Measurements from ENCODE around the gene TOMM6. TPM values are rescaled to one million over a fixed set of nuclear protein-coding genes. Genes with fewer than 3 reads are reported as not detected.

Gene TOMM6
- total and polyA plus RNA-seq, 3 donors from 2014 or later, result 168 to 233 (median 172) TPM

DNA sequence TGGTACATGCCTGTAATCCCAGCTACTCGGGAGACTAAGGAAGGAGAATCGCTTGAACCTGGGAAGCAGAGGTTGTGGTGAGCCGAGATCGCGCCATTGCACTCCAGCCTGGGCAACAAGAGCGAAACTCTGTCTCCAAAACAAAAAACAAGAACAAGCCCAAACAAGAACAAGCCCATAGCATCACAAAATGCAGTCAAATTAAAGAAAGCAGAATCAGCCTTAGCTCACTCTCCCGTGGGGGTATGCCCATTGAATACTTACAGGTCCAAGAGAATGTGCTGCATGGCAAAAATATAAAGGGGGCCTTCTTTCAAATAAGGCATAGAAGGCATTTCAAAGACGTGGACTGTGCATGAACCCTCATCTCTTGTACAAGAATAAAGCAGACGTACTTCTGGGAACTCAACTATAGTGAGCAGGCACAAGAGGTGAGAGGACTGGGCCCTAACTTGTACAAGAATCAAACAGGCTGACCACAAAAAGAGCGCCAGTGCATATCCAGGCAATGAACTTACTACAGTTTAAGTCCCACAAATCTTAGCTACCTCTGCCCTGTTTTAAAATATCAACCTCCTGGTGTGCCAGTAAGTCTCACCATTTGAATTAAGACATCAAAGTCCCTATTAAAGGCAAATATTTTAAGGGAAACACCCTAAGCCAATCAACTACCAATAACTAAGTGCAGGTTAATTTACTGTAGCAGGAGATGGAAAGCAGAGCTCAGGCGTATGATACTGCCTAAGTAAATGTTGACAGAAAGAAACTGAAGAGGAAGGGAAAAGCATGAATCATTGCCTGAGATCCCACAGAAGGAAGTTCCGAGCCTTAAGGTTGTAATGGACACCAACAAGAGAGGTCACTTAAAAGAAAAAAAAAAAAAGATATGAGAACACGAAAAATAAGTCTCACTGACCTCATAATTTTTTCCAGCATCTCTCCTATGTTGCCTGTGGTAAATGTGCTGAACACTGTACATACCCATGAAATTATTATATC is 37.4 kb downstream of the TOMM6 start:
- Histone ChIP-seq H3K9me3 (no peaks in the 10 kb centered on the region), H3K27me3 (no peaks in the 10 kb centered on the region), H3K4me3 (no peak overlapping the region), H3K4me1 (no peaks in the 10 kb centered on the region), H3K27ac (no peak overlapping the region), H3K36me3 (ENCODE audit: low read depth, missing control alignments) (no peaks in the 10 kb centered on the region)
- no peak for DNase-seq
- TF ChIP-seq POLR2A (IDR thresholded peaks at IDR 0.05), result no peak
- TF ChIP-seq, protein P1, sequence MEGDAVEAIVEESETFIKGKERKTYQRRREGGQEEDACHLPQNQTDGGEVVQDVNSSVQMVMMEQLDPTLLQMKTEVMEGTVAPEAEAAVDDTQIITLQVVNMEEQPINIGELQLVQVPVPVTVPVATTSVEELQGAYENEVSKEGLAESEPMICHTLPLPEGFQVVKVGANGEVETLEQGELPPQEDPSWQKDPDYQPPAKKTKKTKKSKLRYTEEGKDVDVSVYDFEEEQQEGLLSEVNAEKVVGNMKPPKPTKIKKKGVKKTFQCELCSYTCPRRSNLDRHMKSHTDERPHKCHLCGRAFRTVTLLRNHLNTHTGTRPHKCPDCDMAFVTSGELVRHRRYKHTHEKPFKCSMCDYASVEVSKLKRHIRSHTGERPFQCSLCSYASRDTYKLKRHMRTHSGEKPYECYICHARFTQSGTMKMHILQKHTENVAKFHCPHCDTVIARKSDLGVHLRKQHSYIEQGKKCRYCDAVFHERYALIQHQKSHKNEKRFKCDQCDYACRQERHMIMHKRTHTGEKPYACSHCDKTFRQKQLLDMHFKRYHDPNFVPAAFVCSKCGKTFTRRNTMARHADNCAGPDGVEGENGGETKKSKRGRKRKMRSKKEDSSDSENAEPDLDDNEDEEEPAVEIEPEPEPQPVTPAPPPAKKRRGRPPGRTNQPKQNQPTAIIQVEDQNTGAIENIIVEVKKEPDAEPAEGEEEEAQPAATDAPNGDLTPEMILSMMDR (IDR thresholded peaks at IDR 0.05), result no peak
- intact Hi-C loops (cut with DNase I; ENCODE audit: low total_unique reads), result no loop called here
- whole genome bisulfite sequencing, 2 donors, result 84 to 90% methylated on average over 13 of the region's 13 CpGs

DNA sequence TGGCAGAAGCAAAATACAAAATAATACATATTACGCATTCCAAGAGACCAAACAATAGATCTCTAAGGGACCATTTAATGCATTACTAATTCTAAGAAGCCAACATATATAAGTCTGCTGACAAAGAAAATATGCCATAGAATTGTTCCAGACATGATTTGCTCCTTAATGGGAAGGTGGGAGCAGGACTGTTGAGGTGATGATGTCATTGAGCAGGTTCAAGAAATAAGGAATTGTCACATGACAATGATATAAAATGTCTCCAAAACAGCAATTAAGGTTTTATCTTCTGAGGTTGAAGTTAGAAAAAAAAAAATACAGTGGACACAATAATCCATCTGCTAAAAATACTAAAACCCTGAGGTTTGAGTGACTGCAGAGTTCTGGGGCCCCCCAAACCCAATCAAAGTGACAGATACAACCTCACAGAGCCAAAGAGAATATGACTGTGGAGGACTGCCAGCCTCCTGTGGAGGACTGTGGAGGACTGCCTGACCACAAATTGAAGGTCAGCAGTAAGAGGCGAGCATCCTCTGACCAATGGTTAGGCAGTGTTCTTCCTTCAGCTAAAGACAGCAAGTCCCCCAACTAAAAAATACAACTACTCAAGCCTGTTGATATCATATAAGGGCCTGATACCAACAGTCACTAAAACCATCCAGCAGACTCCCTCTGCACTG is 39.0 kb downstream of the TOMM6 start:
- Histone ChIP-seq H3K27me3 (no peaks in the 10 kb centered on the region), H3K4me1 (no peaks in the 10 kb centered on the region), H3K27ac (no peak overlapping the region), H3K36me3 (ENCODE audit: low read depth, missing control alignments) (no peaks in the 10 kb centered on the region), H3K9me3 (no peaks in the 10 kb centered on the region), H3K4me3 (no peak overlapping the region)
- intact Hi-C loops (cut with DNase I; ENCODE audit: low total_unique reads), result no loop called here
- no peak for DNase-seq
- TF ChIP-seq, protein P1 (IDR thresholded peaks at IDR 0.05), result no peak
- TF ChIP-seq POLR2A (IDR thresholded peaks at IDR 0.05), result no peak
- 95% methylated on average over 2 of the region's 2 CpGs for WGBS, 2 donors

DNA sequence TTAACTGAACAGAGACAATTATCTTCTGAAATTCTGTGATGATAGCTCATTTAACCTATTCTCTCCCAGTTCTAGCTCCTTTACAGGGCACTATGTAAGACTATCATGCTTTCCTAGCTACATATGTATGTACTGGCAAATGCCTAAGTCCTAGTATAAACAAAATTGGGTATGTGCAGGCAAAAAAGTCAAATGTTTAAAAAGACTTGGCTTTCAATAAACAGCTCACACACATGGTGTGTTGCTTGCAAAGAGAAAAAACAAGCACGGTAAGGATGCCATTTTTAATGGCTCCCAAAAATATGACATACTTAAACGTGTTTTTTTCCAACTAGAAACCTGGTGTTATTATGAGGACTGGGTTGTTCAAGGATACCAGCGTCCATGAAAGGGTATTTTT is 44.8 kb downstream of the TOMM6 start:
- H3K4me3 ChIP-seq, result no peak overlapping the region
- no peaks in the 10 kb centered on the region for H3K9me3 ChIP-seq
- no peaks in the 10 kb centered on the region for H3K36me3 ChIP-seq (ENCODE audit: low read depth, missing control alignments)
- no peak overlapping the region for H3K27ac ChIP-seq
- H3K27me3 ChIP-seq, result no peaks in the 10 kb centered on the region
- WGBS, 2 donors, result 87 to 92% methylated on average over 3 of the region's 3 CpGs
- H3K4me1 ChIP-seq, result no peaks in the 10 kb centered on the region
- TF ChIP-seq, protein P1 (IDR thresholded peaks at IDR 0.05), result no peak
- no peak for TF ChIP-seq POLR2A (IDR thresholded peaks at IDR 0.05)
- no peak for DNase-seq
- intact Hi-C loops (cut with DNase I; ENCODE audit: low total_unique reads), result no loop called here

DNA sequence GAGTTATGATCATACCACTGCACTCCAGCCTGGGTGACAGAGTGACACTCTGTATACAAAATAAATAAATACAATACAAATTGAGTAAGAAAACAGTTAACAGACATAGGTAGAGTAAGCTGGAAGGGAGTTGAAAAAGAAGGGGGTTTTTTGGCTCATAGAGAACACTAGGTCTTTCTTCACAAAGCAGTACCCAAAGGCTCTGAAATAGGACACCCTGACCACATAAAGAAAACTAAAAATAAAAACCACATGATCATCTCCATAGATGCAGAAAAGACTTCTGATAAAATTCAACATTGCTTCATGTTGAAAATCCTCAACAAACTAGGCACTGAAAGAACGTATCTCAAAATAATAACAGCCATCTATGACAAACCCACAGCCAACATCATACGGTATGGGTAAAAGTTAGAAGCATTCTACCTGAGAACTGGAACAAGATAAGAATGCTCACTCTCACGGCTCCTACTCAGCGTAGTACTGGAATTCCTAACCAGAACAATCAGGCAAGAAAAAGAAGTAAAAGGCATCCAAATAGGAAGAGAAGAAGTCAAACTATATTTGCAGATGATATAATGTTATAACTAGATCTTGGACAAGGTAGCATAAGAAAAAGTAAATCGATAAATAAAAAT is 48.6 kb downstream of the TOMM6 start:
- intact Hi-C loops (cut with DNase I; ENCODE audit: low total_unique reads), result no loop called here
- WGBS, 2 donors, result 86 to 87% methylated on average over 5 of the region's 5 CpGs

More for the DNA sequence above, 48.6 kb downstream of the TOMM6 start:
- H3K36me3 ChIP-seq (ENCODE audit: low read depth, missing control alignments), result no peaks in the 10 kb centered on the region
- no peak for DNase-seq
- no peak for TF ChIP-seq POLR2A (IDR thresholded peaks at IDR 0.05)
- TF ChIP-seq, protein P1 (IDR thresholded peaks at IDR 0.05), result no peak
- no peaks in the 10 kb centered on the region for H3K4me1 ChIP-seq
- no peaks in the 10 kb centered on the region for H3K27me3 ChIP-seq
- no peaks in the 10 kb centered on the region for H3K9me3 ChIP-seq
- no peak overlapping the region for H3K27ac ChIP-seq
- H3K4me3 ChIP-seq, result no peak overlapping the region

All from testis (tissue), 3 donors.